H9 (cell line): Measurements from ENCODE around the gene TNFRSF19. TPM values are rescaled to one million over a fixed set of nuclear protein-coding genes. Genes with fewer than 3 reads are reported as not detected.
A peak's percentile ranks its signal among the peaks of the same experiment; 100 is the strongest.

ENCODE experiments used
- DNase-seq: peaks from one replicate; pipeline ENCODE4 v3.0.0-alpha.2; 2017
- H2AFZ ChIP-seq: one replicate; pipeline ENCODE4 v1.6.1; 2013; ENCODE audit warnings: mild to moderate bottlenecking, low read length, control low read depth, moderate library complexity
- H2AK5ac ChIP-seq: 2 replicates; pipeline ENCODE4 v1.6.1; 2013; ENCODE audit warnings: low read length, control low read depth, mixed read lengths; ENCODE audit not compliant: insufficient read length
- H2BK120ac ChIP-seq: one replicate; pipeline ENCODE4 v1.6.1; 2013; ENCODE audit warnings: low read depth, mild to moderate bottlenecking, low read length, control low read depth, inconsistent platforms; ENCODE audit not compliant: poor library complexity, severe bottlenecking
- H2BK12ac ChIP-seq: 2 replicates; pipeline ENCODE4 v1.6.1; 2013; ENCODE audit warnings: low read length, control low read depth, mixed read lengths, low read depth; ENCODE audit not compliant: insufficient read length
- H2BK15ac ChIP-seq: 2 replicates; pipeline ENCODE4 v1.6.1; 2013; ENCODE audit warnings: low read depth, low read length, control low read depth
- H2BK20ac ChIP-seq: one replicate; pipeline ENCODE4 v1.6.1; 2013; ENCODE audit warnings: low read depth, mild to moderate bottlenecking, low read length, control low read depth, inconsistent platforms; ENCODE audit not compliant: poor library complexity, severe bottlenecking
- H2BK5ac ChIP-seq: 2 replicates; pipeline ENCODE4 v1.6.1; 2013; ENCODE audit warnings: low read length, control low read depth, mixed read lengths; ENCODE audit not compliant: insufficient read length
- H3K14ac ChIP-seq: 2 replicates; pipeline ENCODE4 v1.6.1; 2013; ENCODE audit warnings: low read length, control low read depth; ENCODE audit not compliant: insufficient read depth
- H3K18ac ChIP-seq: 2 replicates; pipeline ENCODE4 v1.6.1; 2013; ENCODE audit warnings: low read depth, mild to moderate bottlenecking, mixed read lengths, low read length, control low read depth; ENCODE audit not compliant: insufficient read length
- H3K23ac ChIP-seq: 2 replicates; pipeline ENCODE4 v1.6.1; 2013; ENCODE audit warnings: low read length, control low read depth, mixed read lengths, low read depth; ENCODE audit not compliant: insufficient read length
- H3K23me2 ChIP-seq: 2 replicates; pipeline ENCODE4 v1.6.1; 2013; ENCODE audit warnings: low read depth, mild to moderate bottlenecking, mixed read lengths, low read length, control low read depth; ENCODE audit not compliant: insufficient read length, poor library complexity, severe bottlenecking
- H3K27ac ChIP-seq: 2 replicates; pipeline ENCODE4 v1.5.1; 2013; ENCODE audit warnings: low read length, control low read depth, mixed read lengths, low read depth; ENCODE audit not compliant: insufficient read length
- H3K27me3 ChIP-seq: 2 replicates; pipeline ENCODE4 v1.6.1; 2013; ENCODE audit warnings: low read length, control low read depth, inconsistent platforms; ENCODE audit not compliant: insufficient read depth
- H3K4ac ChIP-seq: 2 replicates; pipeline ENCODE4 v1.6.1; 2013; ENCODE audit warnings: low read depth, mild to moderate bottlenecking, control low read depth, inconsistent platforms, low read length, moderate library complexity
- H3K4me1 ChIP-seq: 2 replicates; pipeline ENCODE4 v1.6.1; 2013; ENCODE audit warnings: low read length, control low read depth, inconsistent platforms; ENCODE audit not compliant: insufficient read depth
- H3K4me2 ChIP-seq: 2 replicates; pipeline ENCODE4 v1.6.1; 2013; ENCODE audit warnings: low read length, control low read depth, mixed read lengths; ENCODE audit not compliant: insufficient read length, insufficient read depth
- H3K56ac ChIP-seq: 2 replicates; pipeline ENCODE4 v1.6.1; 2013; ENCODE audit warnings: low read depth, mild to moderate bottlenecking, mixed read lengths, low read length, control low read depth; ENCODE audit not compliant: insufficient read length
- H3K79me1 ChIP-seq: 2 replicates; pipeline ENCODE4 v1.6.1; 2013; ENCODE audit warnings: low read depth, mild to moderate bottlenecking, moderate library complexity, low read length, control low read depth, inconsistent platforms; ENCODE audit not compliant: insufficient read depth, poor library complexity, severe bottlenecking
- H3K79me2 ChIP-seq: 2 replicates; pipeline ENCODE4 v1.6.1; 2013; ENCODE audit warnings: low read length, control low read depth, inconsistent platforms; ENCODE audit not compliant: insufficient read depth
- H3K9ac ChIP-seq: 2 replicates; pipeline ENCODE4 v1.6.1; 2013; ENCODE audit warnings: low read length, control low read depth, mixed read lengths; ENCODE audit not compliant: insufficient read length; ENCODE audit errors: extremely low read depth
- H3K9me3 ChIP-seq: one replicate; pipeline ENCODE4 v1.6.1; 2013; ENCODE audit warnings: low read depth, low read length, inconsistent platforms; ENCODE audit not compliant: control insufficient read depth
- H3T11ph ChIP-seq: one replicate; pipeline ENCODE4 v1.6.1; 2013; ENCODE audit warnings: mild to moderate bottlenecking, low read length, control low read depth, inconsistent platforms
- H4K20me1 ChIP-seq: one replicate; pipeline ENCODE4 v1.6.1; 2013; ENCODE audit not compliant: control insufficient read depth, insufficient read length, insufficient read depth
- H4K5ac ChIP-seq: 2 replicates; pipeline ENCODE4 v1.6.1; 2013; ENCODE audit warnings: low read depth, mild to moderate bottlenecking, mixed read lengths, low read length, control low read depth; ENCODE audit not compliant: insufficient read length
- H4K8ac ChIP-seq: replicated peaks from 2 replicates; pipeline ENCODE4 v1.6.1; 2013; ENCODE audit warnings: low read length, control low read depth, mixed read lengths, low read depth; ENCODE audit not compliant: insufficient read length
- H4K91ac ChIP-seq: 2 replicates; pipeline ENCODE4 v1.6.1; 2013; ENCODE audit warnings: low read depth, mild to moderate bottlenecking, moderate library complexity, mixed read lengths, low read length, control low read depth; ENCODE audit not compliant: insufficient read length
- H3K27ac Mint-ChIP-seq, 3 experiments: 2 replicates in 2 of 3; 3 replicates in 1 of 3; pipeline ENCODE4 v1.8.0; 2020 to 2021; ENCODE audit warnings: mixed read lengths in 3 of 3, mild to moderate bottlenecking in 1 of 3, moderate library complexity in 1 of 3
- H3K27me3 Mint-ChIP-seq: 2 replicates; pipeline ENCODE4 v1.8.0; 2021; ENCODE audit warnings: low read depth, mild to moderate bottlenecking, moderate library complexity, mixed read lengths
- H3K36me3 Mint-ChIP-seq, 3 experiments: 2 replicates in 2 of 3; 3 replicates in 1 of 3; pipeline ENCODE4 v1.8.0; 2020 to 2021; ENCODE audit warnings: low read depth in 3 of 3, mixed read lengths in 3 of 3; ENCODE audit not compliant: insufficient read depth in 1 of 3
- H3K4me1 Mint-ChIP-seq, 2 experiments: 2 replicates each; pipeline ENCODE4 v1.8.0; 2020; ENCODE audit warnings: mixed read lengths in 2 of 2
- H3K4me3 Mint-ChIP-seq, 2 experiments: 2 replicates in 1 of 2; 3 replicates in 1 of 2; pipeline ENCODE4 v1.8.0; 2020 to 2021; ENCODE audit warnings: mild to moderate bottlenecking in 2 of 2, mixed read lengths in 2 of 2, moderate library complexity in 1 of 2
- H3K9me3 Mint-ChIP-seq, 2 experiments: 2 replicates in 1 of 2; 3 replicates in 1 of 2; pipeline ENCODE4 v1.8.0; 2020; ENCODE audit warnings: mild to moderate bottlenecking in 2 of 2, mixed read lengths in 2 of 2, moderate library complexity in 1 of 2
- CTCF ChIP-seq: fragments of 200-600 bp; sonication (generic); conservative IDR thresholded peaks from 3 replicates; pipeline ENCODE4 v1.8.0; 2021; ENCODE audit warnings: antibody characterized with exemption, mild to moderate bottlenecking
- WGBS: extraction: QIAGEN DNeasy Blood & Tissue Kit; methylation state at CpG from one replicate; pipeline ENCODE4 v1.1.7; 2013; ENCODE audit warnings: missing lambda C conversion rate, low lambda C conversion rate, mixed read lengths; ENCODE audit not compliant: insufficient read length; ENCODE audit errors: extremely low coverage; 5-methylcytosine and 5-hydroxymethylcytosine counted together
- total RNA-seq: library from RNA; stranded (reverse); gene quantifications from 2 replicates; pipeline ENCODE4 v1.2.1, GENCODE V29; 2021

The TNFRSF19 gene
- total RNA-seq, 1 experiment from 2014 or later: 2.7 TPM

DNA sequence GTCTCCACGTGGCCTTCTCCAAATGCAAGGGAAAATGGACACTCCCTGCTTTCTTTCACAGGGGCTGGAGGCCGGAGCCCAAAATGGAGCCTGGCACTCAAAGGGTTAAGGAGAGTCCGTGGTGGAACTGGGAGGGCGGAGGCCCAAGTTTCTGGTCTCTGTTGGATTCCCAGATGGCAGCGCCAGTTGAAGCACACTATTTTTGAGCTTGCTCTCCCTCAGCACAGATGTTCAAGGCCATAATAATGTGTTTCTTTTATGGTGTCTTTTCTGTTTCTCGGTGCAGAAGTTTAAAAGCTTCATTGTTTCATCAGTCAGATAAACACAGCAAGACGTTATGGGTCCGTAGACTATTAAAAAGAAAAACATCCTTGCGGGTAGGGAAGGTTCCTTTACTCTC lies 67.6 kb downstream of the TNFRSF19 start:
- Histone ChIP-seq H3K79me2 (no peaks in the 10 kb centered on the region), H2BK5ac (no peak overlapping the region), H3K56ac (no peak overlapping the region), H3K14ac (no peak overlapping the region), H4K20me1 (no peaks in the 10 kb centered on the region), H3T11ph (no peak overlapping the region), H2AFZ (no peak overlapping the region), H3K4me1 (no peaks in the 10 kb centered on the region), H2BK15ac (no peak overlapping the region), H3K9ac (no peak overlapping the region), H3K27me3 (no peaks in the 10 kb centered on the region), H3K4ac (no peak overlapping the region), H3K4me2 (no peak overlapping the region), H4K91ac (no peak overlapping the region), H2AK5ac (no peak overlapping the region), H3K18ac (no peak overlapping the region), H3K79me1 (no peaks in the 10 kb centered on the region), H4K8ac (no peak overlapping the region), H3K23me2 (no peaks in the 10 kb centered on the region), H3K27ac (no peak overlapping the region), H2BK12ac (no peak overlapping the region), H3K9me3 (no peaks in the 10 kb centered on the region), H3K23ac (no peak overlapping the region), H2BK20ac (no peak overlapping the region), H4K5ac (no peak overlapping the region), H2BK120ac (no peak overlapping the region)
- Mint-ChIP-seq H3K4me3 (no peak overlapping the region), H3K9me3 (no peaks in the 10 kb centered on the region), H3K4me1 (peaks cover 42 to 61% of the 10 kb centered on the region in 2 experiments), H3K27ac (peak overlapping the region in 1 of 3 experiments; percentile 86; a peak in 2 of 7 replicates), H3K27me3 (peaks cover 1% of the 10 kb centered on the region), H3K36me3 (no peaks in the 10 kb centered on the region)
- TF ChIP-seq CTCF: no peak
- WGBS: no CpG with 5 or more reads among the region's 9 CpGs
- no peak for DNase-seq
